Endothelial cell of umbilical vein (primary cell): ENCODE results near the gene STK38.

Experiments
- EZH2 ChIP-seq: IDR thresholded peaks from 2 replicates; pipeline ENCODE4 v1.6.1; 2012; ENCODE audit warnings: borderline replicate concordance, low read depth, mild to moderate bottlenecking, moderate library complexity, low read length, inconsistent platforms; ENCODE audit not compliant: severe bottlenecking
- TF ChIP-seq, protein P1 (sequence below), 2 donors: IDR thresholded peaks; 1 replicate in 1 of 2; 2 replicates in 1 of 2; pipeline ENCODE4 v1.5.1; 2011; ENCODE audit warnings: low read length in 2 of 2, mild to moderate bottlenecking in 2 of 2, moderate library complexity in 2 of 2, control low read depth in 1 of 2, inconsistent platforms in 1 of 2, low read depth in 1 of 2; ENCODE audit not compliant: insufficient read depth in 1 of 2; ENCODE audit errors: extremely low read depth in 1 of 2
- TF ChIP-seq, protein P2 (sequence below): IDR thresholded peaks from 2 replicates; pipeline ENCODE4 v1.6.1; 2011; ENCODE audit not compliant: insufficient read depth, insufficient read length

GRCh38 chr6:36577301-36577700 is 30.0 kb upstream of the STK38 start:
- TF ChIP-seq, protein P1, sequence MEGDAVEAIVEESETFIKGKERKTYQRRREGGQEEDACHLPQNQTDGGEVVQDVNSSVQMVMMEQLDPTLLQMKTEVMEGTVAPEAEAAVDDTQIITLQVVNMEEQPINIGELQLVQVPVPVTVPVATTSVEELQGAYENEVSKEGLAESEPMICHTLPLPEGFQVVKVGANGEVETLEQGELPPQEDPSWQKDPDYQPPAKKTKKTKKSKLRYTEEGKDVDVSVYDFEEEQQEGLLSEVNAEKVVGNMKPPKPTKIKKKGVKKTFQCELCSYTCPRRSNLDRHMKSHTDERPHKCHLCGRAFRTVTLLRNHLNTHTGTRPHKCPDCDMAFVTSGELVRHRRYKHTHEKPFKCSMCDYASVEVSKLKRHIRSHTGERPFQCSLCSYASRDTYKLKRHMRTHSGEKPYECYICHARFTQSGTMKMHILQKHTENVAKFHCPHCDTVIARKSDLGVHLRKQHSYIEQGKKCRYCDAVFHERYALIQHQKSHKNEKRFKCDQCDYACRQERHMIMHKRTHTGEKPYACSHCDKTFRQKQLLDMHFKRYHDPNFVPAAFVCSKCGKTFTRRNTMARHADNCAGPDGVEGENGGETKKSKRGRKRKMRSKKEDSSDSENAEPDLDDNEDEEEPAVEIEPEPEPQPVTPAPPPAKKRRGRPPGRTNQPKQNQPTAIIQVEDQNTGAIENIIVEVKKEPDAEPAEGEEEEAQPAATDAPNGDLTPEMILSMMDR (IDR thresholded peaks at IDR 0.05; ENCODE audit: extremely low read depth in 1 of 2, insufficient read depth in 1 of 2, low read depth in 1 of 2, low read length in 2 of 2), result no peak
- TF ChIP-seq, protein P2, sequence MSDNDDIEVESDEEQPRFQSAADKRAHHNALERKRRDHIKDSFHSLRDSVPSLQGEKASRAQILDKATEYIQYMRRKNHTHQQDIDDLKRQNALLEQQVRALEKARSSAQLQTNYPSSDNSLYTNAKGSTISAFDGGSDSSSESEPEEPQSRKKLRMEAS, result no peak
- TF ChIP-seq EZH2, result no peak
